Skeletal muscle cell (primary cell): Measurements from ENCODE around the gene PINLYP.
A peak's percentile ranks its signal among the peaks of the same experiment; 100 is the strongest.

ENCODE experiments used
- DNase-seq: peaks from one replicate; pipeline ENCODE4 v3.0.0-alpha.2; 2010; ENCODE audit warnings: low read depth
- H3K4me3 ChIP-seq: 2 replicates; pipeline ENCODE4 v1.5.1; 2011; ENCODE audit warnings: low read depth, mild to moderate bottlenecking, control low read depth, low read length, moderate library complexity

The PINLYP gene

GRCh38 chr19:43575156-43575950, at the start of gene PINLYP, which contains the start of gene XRCC1:
PINLYP (plus strand) TSS chr19:43575801; CDS start chr19:43577192, 1,391 bp downstream.
XRCC1 (minus strand) TSS chr19:43575527; CDS start chr19:43575458, 69 bp downstream.
- peak; percentile 95 for DNase-seq
- peak within 1 kb of the TSS; percentile 98 for H3K4me3 ChIP-seq

GRCh38 chr19:43525836-43526771, 49.5 kb upstream of the PINLYP start:
- H3K4me3 ChIP-seq, result peak overlapping the region; percentile 69
- DNase-seq, result no peak

GRCh38 chr19:43526884-43527859, 48.4 kb upstream of the PINLYP start, which contains the start of gene ETHE1:
ETHE1 (minus strand) TSS chr19:43527201; CDS start chr19:43527177, 24 bp downstream.
- DNase-seq, result no peak
- peak within 1 kb of the TSS; percentile 69 for H3K4me3 ChIP-seq

GRCh38 chr19:43527860-43528622, 47.6 kb upstream of the PINLYP start:
- no peak overlapping the region for H3K4me3 ChIP-seq
- DNase-seq, result no peak

- DNase-seq, result no peak
- peak overlapping the region; percentile 64 for H3K4me3 ChIP-seq
These were observed 43.0 kb upstream of the PINLYP start for GRCh38 chr19:43532571-43532961.

- H3K4me3 ChIP-seq, result peak within 1 kb of the TSS; percentile 64
- DNase-seq, result peak; percentile 93
These were observed 42.5 kb upstream of the PINLYP start, which contains the start of gene ZNF575 for GRCh38 chr19:43532962-43533545. ZNF575 (plus strand) TSS chr19:43533188; CDS start chr19:43534423, 1,235 bp downstream.

- H3K4me3 ChIP-seq, result peak overlapping the region; percentile 64
- DNase-seq, result peak; percentile 99
These were observed 41.9 kb upstream of the PINLYP start for GRCh38 chr19:43533546-43534304.

GRCh38 chr19:43534305-43534815, 41.2 kb upstream of the PINLYP start:
- H3K4me3 ChIP-seq, result peak overlapping the region; percentile 64
- no peak for DNase-seq

- no peak overlapping the region for H3K4me3 ChIP-seq
- DNase-seq, result no peak
These were observed 40.5 kb upstream of the PINLYP start for GRCh38 chr19:43534816-43535761.

- no peak overlapping the region for H3K4me3 ChIP-seq
- no peak for DNase-seq
These were observed 36.7 kb upstream of the PINLYP start for GRCh38 chr19:43538922-43539321.

- no peak overlapping the region for H3K4me3 ChIP-seq
- no peak for DNase-seq
These were observed 35.2 kb upstream of the PINLYP start for GRCh38 chr19:43540381-43540780.

GRCh38 chr19:43541920-43542650, 33.5 kb upstream of the PINLYP start:
- H3K4me3 ChIP-seq, result no peak overlapping the region
- DNase-seq, result no peak

GRCh38 chr19:43544077-43544476, 31.5 kb upstream of the PINLYP start:
- no peak overlapping the region for H3K4me3 ChIP-seq
- DNase-seq, result no peak

- no peak overlapping the region for H3K4me3 ChIP-seq
- DNase-seq, result no peak
These were observed 30.3 kb upstream of the PINLYP start for GRCh38 chr19:43545276-43545675.

GRCh38 chr19:43545981-43546380, 29.6 kb upstream of the PINLYP start:
- no peak for DNase-seq
- H3K4me3 ChIP-seq, result no peak overlapping the region
